ENCODE results near the gene FADS1.

Gene FADS1

DNA sequence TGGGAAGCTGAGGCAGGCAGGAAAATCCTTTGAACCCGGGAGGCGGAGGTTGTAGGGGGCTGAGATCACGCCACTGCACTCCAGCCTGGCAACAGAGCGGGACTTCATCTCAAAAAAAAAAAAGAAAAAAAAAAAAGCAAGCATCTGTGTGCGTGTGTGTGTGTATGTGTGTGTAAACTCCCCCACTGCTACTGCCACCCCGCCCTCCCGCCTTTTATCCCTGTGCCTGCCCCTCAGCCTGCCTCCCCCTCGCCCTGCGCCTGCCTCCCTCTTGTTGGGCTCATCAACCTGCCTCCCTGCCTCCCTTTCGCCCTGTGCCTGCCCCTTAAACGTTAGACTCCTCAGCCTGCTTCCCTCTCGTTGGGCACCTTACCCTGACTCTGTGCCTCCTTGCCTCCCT, 42.4 kb downstream of the FADS1 start:
- DNase-seq: no peak

DNA sequence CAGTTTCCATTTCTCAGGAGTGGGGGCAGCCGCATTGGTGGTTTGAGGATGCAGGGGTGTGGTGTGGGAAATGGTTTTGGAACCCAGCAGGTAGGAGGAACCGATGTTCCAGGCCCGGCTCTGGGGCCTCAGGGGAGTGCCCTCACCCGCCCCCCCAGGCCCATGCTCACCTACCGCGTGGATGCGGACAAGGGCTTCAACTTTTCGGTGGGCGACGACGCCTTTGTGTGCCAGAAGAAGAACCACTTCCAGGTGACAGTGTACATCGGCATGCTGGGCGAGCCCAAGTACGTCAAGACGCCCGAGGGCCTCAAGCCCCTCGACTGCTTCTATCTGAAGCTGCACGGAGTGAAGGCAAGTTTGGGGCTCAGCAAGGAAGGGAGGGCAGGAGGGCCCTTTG, 43.0 kb downstream of the FADS1 start:
- DNase-seq: no peak

DNA sequence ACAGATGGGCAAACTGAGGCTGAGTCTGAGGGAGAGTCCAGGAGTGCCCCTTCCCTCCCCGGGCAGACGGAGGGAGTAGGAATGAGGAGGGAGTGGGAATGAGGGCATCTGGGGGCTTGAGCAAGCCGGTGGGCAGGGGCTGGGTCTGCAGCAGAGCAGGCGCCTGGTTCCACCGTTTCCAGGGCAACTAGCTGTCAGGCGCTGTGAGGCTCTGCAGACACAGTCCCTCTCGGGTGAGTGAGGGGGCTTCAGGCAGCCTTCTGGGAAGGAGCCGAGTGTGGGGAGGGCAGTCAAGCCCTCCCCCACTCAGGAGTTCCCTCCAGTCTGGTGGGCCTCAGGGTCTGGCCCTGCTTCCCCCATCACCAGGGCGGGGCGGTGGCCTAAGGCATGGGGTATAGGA, 43.4 kb downstream of the FADS1 start:
- DNase-seq: no peak

DNA sequence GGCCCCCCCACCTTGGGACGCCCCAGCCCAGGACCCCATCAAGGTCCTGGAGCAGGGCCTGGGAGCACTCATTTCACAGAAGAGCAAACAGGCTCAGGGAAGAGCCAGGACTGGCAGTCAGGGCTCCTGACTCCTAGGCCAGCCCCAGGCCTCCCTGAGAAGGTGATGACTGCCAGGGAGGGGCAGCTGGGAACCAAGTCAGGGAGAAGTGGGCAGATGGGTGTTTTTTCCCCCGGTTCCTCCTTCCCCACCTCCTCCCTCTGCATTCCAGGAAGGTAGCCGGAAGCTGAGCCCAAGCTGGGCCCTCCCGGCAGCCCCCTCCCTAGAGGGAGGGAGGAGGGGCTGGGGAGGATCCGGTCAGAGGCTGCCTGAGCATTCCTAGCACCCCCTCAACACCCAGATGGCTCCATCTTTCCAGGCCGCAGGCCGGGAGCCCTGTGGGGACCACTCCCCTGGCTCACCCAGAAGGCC, 44.8 kb downstream of the FADS1 start:
- no peak for DNase-seq

DNA sequence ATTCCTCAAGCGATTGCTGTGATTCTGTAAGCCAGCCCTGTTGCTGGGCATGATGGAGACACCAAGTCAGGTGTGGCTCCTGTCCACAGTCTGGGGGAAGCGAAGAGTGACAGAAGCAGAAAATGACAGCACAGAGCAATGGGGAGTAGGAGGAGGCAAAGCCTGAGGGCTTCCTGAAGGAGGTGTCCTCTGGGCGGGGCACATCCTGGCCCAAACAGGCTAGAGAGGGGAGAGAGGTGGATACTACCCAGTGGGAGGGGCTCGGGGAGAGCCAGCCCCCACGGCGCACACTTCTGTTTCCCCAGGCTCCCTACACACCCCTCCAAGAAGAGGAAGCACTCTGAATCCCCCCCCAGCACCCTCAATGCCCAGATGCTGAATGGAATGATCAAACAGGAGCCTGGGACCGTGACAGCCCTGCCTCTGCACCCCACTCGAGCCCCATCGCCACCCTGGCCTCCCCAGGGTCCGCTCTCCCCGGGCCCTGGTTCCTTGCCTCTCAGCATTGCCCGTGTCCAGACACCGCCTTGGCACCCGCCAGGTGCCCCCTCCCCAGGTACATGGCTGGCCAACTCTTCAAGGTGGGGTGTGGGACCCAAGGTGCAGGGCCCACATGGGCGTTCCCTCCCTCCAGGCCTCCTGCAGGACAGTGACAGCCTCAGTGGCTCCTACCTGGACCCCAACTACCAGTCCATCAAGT, 45.5 kb downstream of the FADS1 start:
- DNase-seq: no peak

DNA sequence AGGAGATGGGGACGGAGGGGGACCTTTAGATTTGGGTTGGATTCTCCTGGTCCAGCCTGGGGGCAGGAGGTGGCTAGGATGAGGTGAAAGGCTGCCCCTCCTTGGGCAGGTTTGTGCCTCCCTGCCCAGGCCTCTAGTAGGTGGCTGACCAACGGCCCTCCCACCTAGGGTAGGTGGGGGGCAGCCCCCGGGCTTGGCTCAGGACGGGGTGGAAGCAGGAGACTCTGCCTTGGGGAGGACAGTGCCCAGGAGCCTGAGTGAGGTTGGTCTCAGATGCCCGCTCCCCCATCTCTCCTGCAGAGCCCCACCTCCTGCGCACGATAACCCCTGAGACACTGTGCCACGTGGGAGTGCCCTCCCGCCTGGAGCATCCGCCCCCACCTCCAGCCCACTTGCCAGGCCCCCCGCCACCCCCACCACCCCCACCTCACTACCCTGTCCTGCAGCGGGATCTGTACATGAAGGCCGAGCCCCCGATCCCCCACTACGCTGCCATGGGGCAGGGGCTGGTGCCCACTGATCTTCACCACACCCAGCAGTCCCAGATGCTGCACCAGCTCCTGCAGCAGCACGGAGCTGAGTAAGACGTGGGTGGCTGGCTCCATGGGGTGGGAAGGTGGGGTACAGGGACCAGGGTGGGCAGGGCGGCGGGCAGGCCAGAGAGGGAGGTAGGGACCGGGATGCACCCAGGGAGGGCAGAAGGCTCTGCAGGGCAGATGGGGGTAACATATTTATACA, 46.7 kb downstream of the FADS1 start:
- DNase-seq: no peak

DNA sequence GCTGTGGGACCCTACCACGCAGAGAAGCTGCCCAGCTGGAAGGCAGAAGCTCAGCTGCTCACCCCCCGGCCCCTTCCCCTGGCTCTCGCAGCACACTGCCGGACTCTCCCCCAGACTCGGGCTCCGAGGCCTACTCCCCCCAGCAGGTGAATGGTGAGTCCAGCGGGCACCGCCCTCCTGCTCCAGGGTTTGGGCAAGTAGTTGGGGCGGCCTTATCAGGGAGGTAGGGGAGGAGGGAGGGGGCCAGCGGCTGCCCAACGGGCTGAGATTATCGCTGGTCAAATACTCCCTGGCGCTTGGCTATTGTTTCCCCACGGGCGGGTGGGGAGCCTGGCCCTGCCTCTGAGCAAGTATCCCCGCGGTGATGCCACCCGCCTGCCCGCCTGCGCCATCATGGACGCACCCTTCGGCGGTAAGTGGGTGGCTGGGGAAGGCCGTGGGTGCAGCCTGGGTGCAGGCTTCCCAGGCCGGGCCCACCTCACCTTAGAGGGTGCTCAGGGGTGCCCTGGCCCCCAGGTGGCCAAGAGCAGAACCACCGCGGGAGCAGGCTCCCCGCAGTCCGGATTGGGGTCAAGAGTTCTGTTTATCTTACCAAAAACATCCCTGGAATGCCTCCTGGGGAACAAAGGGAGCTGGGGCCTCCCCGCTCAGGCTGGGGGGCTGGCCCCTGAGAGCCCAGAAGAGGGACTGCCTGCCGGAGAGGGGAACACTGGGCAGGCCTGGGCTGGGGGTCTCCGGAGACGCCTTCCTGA, 47.5 kb downstream of the FADS1 start:
- no peak for DNase-seq

DNA sequence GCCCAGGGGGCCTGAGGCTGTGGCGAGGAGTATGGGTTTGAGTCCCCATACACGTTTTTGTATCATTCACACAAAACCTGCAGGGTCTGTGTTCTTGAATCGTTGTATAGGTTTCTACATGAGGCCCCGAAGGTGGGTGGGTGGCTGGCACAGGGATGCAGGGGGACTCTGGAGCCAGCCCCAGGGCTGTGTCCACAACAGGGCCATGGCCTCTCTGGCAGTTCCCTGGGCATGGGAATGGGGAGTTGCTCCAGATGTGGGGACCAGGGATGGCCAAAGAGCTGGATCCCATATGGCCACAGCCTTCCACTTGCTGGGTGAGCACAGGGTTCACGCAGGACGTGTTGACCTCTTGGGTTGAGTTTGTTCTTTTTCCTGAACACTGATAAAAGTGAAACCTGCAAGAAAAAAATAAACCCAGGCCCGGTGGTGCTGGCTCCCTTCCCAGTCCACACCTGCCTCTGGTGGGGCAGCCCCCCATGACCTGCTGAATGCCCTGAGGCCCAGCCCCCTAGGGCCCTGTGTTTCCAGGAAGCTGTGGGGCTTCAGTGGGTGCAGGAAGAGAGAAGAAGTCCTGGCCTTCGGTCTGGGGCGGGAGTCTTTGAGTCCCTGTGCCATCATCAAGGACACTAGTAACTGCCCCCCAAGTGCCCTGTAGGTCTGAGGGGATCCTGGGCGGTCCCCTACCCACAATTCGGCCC, 48.3 kb downstream of the FADS1 start:
- no peak for DNase-seq

DNA sequence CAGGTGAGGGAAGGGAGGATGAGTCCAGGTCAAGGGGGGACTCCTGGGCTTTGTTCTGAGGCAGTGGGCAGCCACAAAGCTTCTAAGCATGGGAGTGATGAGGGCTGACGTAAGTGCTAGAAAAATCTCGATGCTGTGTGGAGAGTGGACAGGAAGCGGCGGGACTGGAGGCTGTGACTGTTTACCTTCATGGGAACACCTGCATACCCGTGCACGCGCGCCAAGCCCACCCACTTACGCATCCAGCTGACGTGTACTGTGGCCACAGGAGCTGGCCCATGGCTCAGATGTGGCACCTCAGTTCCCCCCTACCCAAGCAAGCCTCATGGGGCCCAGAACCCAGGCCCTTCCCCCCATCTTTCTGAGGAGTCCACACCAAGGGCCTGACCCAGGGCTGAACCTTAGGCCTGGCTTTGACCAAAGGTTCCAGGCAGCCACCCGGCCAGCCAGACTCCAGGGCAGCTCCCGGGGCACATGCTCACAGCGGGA, 50.4 kb downstream of the FADS1 start:
- no peak for DNase-seq

DNA sequence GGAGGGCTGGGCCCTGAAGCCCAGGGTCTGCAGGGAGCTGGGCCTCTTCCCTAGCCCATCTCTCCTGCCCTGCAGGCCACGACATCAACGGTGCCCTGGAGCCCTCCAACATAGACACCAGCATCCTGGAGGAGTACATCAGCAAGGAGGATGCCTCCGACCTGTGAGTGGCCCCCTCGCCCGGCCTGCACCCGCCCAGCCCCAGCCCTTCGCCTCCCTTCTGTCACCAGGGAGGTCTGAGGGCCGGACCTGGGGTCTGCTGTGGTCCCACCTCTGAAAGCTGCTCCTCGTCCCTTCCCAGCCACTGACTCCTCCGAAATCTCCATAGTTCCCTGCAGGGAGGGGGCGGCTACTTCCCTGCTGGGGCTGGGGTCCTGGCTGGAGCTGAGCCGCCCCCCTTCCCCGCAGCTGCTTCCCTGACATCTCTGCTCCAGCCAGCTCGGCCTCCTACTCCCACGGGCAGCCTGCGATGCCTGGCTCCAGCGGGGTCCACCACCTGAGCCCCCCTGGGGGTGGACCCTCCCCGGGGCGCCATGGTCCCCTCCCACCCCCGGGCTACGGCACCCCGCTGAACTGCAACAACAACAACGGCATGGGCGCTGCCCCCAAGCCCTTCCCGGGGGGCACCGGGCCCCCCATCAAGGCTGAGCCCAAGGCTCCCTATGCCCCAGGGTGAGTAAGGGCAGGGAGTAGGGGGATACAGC, 51.1 kb downstream of the FADS1 start:
- DNase-seq: no peak

DNA sequence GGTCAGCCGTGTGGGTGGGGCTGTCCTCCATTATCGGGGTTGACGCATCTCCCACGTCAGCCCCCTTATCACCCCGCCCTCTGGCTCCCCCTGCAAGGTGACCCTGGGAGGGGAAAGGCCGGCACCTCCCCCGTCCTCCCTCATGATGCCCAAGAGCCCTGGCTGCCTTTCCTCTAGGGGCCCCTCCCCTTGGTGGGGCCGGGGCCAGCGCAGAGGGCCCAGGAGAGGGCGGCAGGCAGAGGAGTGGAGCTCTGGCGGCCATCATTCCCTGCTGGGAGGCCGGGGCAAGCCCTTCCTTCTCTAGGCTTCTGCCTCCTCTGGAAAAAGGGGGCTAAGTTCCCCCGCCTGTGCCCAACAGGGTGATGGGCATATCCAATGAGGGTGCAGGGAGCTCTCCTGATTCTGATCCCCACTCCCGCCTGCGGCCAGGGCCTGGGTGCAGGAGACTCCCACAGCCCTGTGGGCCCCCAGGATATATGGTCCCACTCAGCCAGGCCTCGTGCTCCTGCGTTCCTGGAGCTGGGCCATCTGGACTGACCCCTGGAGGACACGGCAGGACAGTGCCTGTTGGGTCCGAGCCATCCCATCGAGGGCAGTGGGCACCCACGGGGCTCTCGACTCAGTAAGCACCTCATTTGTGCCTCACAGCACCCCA, 52.1 kb downstream of the FADS1 start:
- DNase-seq: no peak

DNA sequence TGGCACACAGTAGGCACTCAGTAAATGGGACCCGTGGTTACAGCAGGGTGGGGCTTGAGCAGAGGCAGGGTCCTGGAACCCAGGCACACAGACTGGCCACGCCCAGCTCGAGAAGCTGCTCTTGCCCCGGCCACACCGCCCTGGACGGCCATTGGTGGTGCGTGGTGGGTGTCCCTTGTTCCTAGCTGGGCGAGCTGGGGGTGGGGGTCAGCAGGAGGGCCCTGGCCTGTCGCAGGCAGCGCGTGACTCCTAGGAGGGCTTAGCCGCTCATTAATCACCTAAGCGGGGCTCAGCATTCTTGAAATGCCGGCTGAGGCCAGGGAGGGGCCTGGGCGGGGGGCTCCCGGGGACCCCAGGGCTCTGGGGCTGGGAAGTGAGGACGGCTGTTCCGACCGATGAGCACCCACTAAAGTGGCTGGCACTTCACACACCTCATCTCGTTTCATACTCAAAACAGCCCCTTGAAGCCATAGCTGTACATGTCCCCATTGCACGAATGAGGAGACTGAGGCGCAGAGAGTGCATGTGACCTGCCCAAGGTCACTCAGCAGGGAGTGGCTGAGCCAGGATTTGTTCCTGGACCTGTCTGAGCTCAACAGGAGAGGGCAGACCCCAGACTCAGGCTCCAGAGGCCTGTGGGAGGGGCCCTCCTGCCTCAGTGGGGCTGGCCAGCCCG, 52.7 kb downstream of the FADS1 start:
- no peak for DNase-seq

DNA sequence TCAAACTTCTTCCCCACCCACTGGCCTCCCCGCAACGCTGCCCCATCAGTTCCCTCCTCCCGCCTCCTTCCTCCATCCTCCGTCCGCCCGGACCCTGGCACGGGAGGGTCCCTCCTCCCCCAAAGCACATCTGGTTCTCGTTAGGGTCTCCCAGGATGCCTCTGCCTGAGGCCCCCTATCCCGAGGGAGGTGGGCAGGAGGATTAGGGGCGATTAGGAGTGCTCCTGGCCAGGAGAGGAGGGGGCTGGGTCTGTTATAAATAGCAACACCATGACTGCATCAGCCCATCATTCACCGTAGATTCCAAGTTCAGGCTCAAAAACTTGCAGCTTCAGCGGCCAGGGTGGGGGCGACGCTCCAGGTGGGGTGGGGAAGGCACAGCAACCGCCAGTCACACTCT, 54.0 kb downstream of the FADS1 start:
- DNase-seq: no peak

DNA sequence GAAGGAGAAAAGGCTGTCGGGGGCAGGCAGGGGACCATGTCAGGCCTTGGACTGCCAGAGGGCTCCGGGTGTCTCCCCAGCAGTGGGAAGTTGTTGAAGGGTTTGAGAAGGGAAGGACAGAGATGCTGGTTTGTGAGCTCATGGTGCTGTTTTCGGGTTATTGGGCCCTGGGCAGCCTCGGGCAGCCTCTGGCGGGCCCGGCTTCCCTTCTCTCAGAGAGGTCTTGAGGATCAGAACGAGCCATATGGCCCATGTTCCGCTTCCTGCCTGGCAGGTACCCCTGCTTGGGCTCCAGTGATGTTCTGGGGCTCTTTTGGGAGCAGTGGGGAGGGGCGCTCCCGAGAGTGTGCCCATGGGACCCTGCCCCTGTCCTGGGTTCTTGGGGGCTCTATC, 54.6 kb downstream of the FADS1 start:
- DNase-seq: no peak

DNA sequence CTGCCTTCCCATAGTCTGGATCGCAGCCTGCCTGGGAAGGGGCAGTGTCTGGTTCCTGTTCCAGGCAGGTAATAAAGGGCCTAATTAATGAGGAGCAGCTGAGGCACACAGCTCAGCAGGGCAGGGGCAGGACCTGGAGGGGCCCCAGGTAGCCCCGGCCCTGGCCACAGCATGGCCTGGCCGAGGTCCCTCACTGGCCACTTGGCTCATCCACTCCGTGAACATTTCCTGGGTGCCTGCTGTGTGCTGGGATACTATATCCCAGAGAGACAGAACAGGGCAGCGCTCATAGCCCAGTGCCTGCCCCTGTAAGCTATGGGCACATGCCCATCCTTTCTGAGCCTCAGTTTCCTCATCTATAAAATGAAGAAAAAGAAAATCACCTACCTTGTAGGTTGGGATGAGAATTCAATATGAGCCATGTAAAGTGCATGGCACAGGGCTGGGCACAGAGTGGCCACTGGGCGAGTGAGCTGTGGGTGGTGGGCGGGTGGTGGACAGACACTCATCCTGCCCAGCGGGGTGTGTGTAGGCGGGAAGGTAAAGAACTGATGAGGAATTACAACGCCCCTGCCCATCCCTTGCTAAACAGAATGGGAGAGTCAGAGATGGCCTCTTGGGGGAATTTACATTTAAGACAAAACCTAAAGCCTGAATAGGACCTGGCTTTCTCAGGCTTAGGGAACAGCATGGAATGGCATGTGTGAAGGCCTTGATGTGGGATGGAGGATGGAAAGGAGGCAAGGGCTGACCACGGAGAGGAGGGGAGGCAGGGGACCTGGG, 55.2 kb downstream of the FADS1 start:
- no peak for DNase-seq

DNA sequence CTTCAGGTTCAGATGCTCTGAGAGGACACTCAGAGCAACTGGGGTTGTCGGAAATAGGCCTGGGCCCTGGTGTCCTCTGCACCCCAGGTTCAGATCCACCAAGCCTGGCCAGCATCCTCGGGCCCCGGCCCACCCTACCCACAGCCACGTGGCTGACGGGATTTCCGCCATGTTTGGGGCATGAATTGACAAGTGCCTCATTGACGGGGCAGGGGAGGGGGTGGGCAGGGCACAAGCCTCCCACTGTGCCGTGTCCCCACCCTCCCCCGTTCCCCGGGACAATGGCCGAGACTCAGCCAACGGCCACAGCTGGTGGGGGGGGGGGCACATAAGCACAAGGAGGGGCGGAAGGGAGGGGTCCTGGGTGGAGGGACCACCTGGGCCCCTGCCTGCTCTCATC, 55.9 kb downstream of the FADS1 start:
- no peak for DNase-seq

DNA sequence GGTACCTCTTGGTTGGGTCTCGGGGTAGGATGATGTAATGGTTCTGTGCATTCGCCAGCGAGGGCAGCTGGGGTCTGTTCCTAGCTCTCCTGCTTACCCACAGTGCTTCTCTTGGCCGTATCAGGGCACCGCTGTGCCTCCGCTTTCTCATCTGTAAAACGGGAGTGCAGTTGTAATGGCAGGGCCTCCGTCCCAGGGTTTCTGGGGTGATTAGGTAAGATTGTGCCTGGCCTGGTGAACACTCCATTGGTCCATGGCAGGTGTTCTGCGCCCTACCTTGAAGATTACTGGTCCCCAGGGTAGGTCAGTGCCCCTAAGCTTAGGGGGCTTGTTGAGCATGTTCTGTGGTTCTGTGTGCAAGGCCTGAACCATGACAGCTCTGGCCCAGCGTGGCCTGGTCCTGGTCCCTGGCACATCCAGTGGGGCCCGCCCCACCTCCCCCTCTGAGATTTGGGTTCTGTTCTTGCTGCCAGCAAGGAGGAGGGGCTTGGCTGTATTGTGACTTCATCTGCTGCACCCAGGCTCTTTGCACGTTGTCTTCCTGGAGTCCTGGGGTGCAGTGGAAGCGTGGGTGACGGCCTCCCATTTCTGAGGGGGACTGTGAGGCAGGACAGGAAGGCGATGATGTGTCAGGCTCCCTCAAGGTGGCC, 59.5 kb downstream of the FADS1 start:
- DNase-seq: no peak

DNA sequence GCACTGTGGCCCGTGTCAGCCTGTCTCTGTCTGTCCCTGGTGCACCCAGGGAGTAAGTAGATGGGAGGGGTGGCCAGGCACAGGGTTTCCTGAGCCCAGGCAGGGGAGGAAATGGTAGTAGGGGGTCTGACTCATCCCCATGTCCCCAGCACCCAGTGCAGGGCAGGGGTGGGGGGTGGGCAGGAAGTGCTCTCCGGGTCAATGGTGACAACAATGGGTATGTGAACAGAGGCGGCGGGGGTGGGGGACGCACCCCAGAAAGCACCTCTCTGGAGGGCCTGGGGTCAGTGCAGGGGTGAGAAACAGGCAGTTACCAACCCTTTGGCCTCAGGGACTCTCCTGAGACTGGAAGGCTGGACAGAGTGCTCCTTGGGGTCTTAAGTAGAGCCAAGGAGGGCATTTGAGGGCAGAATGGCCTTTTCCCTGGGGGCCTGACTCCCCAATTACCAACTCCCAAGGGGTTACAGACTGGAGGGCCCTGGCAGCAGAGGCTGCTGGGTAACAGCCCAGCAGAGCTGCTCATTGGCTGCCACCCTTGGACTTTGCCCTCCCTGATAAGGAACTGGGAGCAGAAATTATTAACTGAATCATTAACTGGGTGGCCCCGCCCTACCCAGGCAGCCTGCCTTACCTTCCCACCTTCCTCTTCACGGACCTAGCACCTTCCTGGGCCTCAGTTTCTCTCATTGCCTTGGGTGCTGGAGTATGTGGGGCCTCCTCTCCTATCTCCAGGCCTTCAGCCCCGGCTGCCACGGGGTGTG, 60.2 kb downstream of the FADS1 start:
- no peak for DNase-seq

DNA sequence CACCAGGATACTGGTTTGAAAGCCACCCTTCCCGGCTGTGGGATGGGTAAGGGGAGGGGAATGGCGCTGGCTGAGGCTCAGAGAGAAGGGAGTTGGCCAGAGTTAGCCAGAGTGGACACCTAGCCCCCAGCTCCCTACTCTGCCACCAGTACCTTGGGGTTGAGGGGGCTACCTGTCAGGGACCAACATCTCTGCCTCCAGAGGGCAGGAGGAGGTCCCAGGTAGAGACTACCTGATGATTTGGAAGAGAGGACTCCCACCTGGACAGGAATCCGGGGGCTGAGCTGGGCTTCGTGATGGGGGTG, 60.7 kb downstream of the FADS1 start:
- DNase-seq: no peak

Measured in activated CD4-positive, CD25-positive, alpha-beta regulatory T cell (primary cell).